Skeletal muscle tissue (tissue), 4 donors: Measurements from ENCODE around the gene CSTB. TPM values are rescaled to one million over a fixed set of nuclear protein-coding genes. Genes with fewer than 3 reads are reported as not detected.

Experiments used
- H3K27ac ChIP-seq: one replicate; pipeline ENCODE4 v1.7.0; 2013; ENCODE audit warnings: mild to moderate bottlenecking, low read depth, low read length, inconsistent platforms
- H3K27me3 ChIP-seq, 3 donors: one replicate each; pipeline ENCODE4 v1.7.0; 2013; ENCODE audit warnings: low read length in 3 of 3; ENCODE audit not compliant: control insufficient read depth in 3 of 3, insufficient read depth in 3 of 3
- H3K36me3 ChIP-seq, 3 donors: one replicate each; pipeline ENCODE4 v1.7.0; 2013; ENCODE audit warnings: low read length in 3 of 3; ENCODE audit not compliant: control insufficient read depth in 3 of 3, insufficient read depth in 3 of 3
- H3K4me1 ChIP-seq, 3 donors: one replicate each; pipeline ENCODE4 v1.7.0; 2013; ENCODE audit warnings: low read length in 3 of 3, mild to moderate bottlenecking in 3 of 3; ENCODE audit not compliant: control insufficient read depth in 3 of 3, insufficient read depth in 3 of 3
- H3K4me3 ChIP-seq, 3 donors: one replicate each; pipeline ENCODE4 v1.7.0; 2013; ENCODE audit warnings: low read length in 3 of 3
- H3K9ac ChIP-seq, 3 donors: one replicate each; pipeline ENCODE4 v1.7.0; 2013; ENCODE audit warnings: low read length in 3 of 3, mild to moderate bottlenecking in 3 of 3, moderate library complexity in 2 of 3, low read depth in 1 of 3
- H3K9me3 ChIP-seq, 3 donors: one replicate each; pipeline ENCODE4 v1.7.0; 2013; ENCODE audit warnings: low read length in 3 of 3; ENCODE audit not compliant: control insufficient read depth in 3 of 3
- total RNA-seq: library from RNA; depleted of rRNA; stranded (reverse); fragments of >200 nt; gene quantifications from one replicate; pipeline ENCODE4 v1.2.3, GENCODE V29; 2014
- donor health status: Osteomylitis.

CSTB gene
- total RNA-seq, 1 donor from 2014 or later, result 6.3 TPM

DNA sequence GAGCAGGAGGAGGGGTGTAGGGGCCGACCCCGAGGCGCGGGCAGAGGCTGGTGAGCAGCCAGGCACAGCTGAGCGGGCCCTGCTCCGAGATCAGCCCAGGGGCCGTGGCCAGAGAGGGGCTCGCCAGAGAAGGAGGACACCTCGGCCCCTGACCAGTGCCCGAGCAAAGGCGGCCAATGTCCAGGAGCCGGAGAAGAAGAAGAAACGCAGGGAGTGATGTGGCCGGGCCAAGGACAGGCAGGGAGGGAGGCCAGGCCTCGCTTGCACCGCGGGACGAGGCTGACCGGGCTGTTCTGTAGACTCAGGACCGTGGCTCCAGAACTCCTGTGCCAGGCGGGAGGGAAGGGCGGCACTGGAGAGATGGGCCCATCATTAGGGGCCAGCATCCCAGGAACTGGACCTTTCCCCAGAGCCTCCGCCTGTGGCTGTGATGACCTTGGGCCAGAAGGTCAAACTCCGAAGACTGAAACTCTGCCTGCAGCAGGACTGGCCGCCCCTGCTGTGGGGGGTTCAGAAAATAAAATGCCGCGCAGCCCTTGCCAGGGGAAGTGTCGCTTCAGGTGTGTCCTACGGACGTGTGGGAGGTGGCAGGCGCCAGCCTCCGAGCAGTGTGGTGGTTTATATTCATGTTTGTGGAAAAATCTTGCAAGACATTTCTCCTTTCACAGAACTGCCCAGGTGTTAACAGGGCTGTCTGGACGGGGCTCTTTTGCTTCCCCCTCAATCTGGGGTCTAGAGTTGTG lies 27.6 kb upstream of the CSTB start:
- H3K4me1 ChIP-seq, result no peaks in the 10 kb centered on the region
- no peaks in the 10 kb centered on the region for H3K27me3 ChIP-seq
- no peak overlapping the region for H3K4me3 ChIP-seq
- H3K9ac ChIP-seq, result no peak overlapping the region
- no peak overlapping the region for H3K27ac ChIP-seq
- H3K9me3 ChIP-seq, result no peaks in the 10 kb centered on the region
- H3K36me3 ChIP-seq, result peaks cover 47 to 65% (median 48%) of the 10 kb centered on the region in 3 donors

DNA sequence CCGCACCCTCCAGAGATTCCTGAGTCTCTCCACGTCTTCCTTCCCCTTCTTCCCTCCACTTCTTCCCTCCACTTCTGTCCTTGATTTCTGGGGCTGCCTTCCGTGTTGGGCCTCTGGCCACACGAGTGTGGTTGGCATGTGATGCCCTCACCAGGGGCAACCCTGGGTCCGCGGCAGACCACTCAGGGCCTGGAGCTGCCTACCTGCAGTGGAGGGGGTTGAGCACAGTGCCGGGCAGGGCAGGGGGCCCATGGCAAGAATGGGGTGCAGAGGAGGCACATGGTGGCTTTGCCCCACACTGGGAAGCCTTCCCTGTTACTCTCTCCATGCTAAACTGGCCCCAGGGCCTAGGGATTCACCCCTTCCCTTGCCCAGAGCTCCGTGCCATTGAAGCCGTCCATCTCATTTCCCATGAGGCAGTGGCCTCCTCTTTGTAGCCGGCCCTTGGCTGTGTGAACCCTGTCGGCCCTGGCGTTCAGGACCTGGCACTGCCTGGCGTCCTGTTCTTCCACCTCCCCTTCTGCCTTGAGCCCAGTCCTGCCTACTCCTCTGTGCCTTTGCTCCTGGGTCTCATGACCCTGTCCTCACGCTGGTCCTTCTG lies 26.7 kb upstream of the CSTB start:
- H3K36me3 ChIP-seq, result peaks cover 56 to 72% (median 56%) of the 10 kb centered on the region in 3 donors
- no peaks in the 10 kb centered on the region for H3K27me3 ChIP-seq
- H3K4me1 ChIP-seq, result no peaks in the 10 kb centered on the region
- no peak overlapping the region for H3K27ac ChIP-seq
- H3K9ac ChIP-seq, result no peak overlapping the region
- H3K9me3 ChIP-seq, result no peaks in the 10 kb centered on the region
- H3K4me3 ChIP-seq, result no peak overlapping the region

DNA sequence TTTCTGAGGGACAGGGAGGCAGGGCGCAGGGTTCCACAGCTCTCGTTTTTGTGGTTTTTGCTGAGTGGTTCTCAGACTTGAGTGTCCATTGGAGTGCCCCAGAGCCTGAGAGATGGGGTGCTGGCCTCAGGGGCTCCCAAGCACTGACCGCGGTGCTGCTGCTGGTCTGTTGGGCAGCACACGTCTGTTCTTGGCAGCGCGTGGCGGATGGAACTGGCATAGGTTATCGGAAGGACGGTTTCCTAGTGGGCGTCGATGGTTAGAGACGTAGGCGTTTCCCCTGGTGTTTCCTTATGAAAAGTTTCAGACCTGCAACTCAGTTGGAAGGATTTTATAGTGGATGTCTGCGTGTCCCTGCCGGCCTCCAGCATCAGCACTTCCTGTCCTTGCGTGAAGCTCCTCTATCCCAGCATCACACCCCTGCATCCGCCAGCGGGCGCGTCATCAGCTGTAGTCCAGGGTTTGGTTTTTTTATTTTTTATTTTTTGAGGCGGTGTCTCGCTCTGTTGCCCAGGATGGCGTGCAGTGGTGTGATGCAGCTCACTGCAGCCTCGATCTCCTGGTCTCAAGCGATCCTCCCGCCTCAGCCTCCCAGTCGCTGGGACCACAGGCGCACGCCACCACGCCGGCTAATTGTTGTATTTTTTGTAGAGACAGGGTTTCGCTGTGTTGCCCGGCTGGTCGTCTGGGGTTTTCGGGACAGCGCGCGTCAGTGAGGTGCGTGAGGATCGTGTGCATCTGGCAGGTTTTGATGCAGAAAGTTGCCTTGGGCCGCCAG lies 25.1 kb upstream of the CSTB start:
- Histone ChIP-seq H3K9me3 (no peaks in the 10 kb centered on the region), H3K27me3 (no peaks in the 10 kb centered on the region), H3K4me1 (no peaks in the 10 kb centered on the region), H3K9ac (no peak overlapping the region), H3K36me3 (peaks cover 72 to 86% (median 72%) of the 10 kb centered on the region in 3 donors), H3K27ac (no peak overlapping the region), H3K4me3 (no peak overlapping the region)

DNA sequence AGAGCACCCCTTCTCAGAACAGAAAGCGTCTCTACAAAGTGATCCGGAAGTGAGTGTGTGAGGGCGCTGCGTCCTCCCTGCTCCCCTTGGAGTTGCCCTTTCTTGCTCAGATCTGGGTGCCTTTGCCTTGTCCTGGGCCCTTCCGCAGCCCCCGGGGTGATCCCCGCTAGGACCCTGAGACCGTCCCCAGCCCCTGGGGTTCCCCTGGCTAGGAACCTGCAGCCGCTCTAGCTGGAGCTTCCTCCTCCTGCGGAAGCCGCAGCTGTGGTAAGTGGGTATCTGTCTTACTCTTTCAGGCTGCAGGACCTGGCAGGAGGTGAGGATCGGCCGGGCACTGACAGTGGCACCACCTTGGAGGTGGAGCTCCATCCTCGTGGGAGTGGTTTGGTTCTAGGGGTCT lies 24.5 kb upstream of the CSTB start:
- no peak overlapping the region for H3K9ac ChIP-seq

DNA sequence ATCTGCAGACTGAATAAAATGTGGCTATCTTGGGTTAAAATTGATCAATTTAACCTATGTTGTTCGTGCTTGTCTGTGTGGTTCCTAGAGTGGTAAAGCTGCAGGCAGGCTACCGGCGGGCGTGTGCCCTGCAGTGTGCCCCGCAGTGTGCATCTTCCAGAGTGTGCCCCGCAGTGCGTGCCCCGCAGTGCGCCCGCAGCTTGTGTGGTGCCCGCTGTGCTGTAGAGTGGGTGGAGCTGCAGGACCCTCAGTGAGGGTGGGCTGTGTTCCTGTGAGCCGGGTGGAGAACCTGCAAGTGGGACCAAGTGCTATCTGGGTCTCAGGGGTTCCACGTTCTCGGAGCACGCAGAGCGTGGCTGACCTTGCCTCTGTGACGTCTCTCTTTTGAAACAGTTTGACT lies 24.0 kb upstream of the CSTB start:
- peaks cover 79 to 90% (median 82%) of the 10 kb centered on the region in 3 donors for H3K36me3 ChIP-seq
- no peaks in the 10 kb centered on the region for H3K27me3 ChIP-seq
- H3K9ac ChIP-seq, result no peak overlapping the region
- H3K4me1 ChIP-seq, result no peaks in the 10 kb centered on the region
- no peaks in the 10 kb centered on the region for H3K9me3 ChIP-seq
- H3K27ac ChIP-seq, result no peak overlapping the region
- H3K4me3 ChIP-seq, result no peak overlapping the region

More for the DNA sequence above, 24.5 kb upstream of the CSTB start:
- Histone ChIP-seq H3K27ac (no peak overlapping the region), H3K4me1 (no peaks in the 10 kb centered on the region), H3K36me3 (peaks cover 77 to 86% (median 78%) of the 10 kb centered on the region in 3 donors), H3K9me3 (no peaks in the 10 kb centered on the region), H3K27me3 (no peaks in the 10 kb centered on the region), H3K4me3 (no peak overlapping the region)

DNA sequence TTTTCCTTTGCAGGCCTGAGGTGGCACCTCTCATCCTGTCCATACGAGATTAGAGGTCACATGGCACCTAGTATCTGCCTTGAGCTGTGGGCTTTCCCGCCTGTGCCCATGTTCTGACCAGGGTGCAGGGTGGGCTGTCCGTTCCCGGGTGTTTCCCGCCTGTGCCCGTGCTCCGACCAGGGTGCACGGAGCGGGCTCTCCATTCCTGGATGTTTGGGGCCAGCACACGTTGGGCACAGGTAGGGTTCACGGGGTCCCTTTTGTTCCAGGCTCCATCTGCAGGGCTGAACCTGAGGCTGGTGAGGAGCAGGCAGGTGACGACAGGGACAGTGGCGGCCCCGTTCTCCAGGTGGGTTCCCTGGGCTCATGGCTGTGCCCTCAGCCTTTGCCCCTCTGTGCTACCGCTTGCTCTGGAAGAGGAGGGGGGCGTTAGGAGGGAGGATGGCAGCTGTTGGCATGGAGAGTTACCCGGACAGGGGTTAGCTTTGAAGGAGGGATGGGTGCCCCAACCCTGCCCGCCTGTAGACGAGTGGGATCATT lies 23.3 kb upstream of the CSTB start:
- Histone ChIP-seq H3K27ac (no peak overlapping the region), H3K27me3 (no peaks in the 10 kb centered on the region), H3K4me3 (no peak overlapping the region), H3K4me1 (no peaks in the 10 kb centered on the region), H3K9ac (no peak overlapping the region), H3K9me3 (no peaks in the 10 kb centered on the region), H3K36me3 (peaks cover 83 to 93% (median 86%) of the 10 kb centered on the region in 3 donors)

DNA sequence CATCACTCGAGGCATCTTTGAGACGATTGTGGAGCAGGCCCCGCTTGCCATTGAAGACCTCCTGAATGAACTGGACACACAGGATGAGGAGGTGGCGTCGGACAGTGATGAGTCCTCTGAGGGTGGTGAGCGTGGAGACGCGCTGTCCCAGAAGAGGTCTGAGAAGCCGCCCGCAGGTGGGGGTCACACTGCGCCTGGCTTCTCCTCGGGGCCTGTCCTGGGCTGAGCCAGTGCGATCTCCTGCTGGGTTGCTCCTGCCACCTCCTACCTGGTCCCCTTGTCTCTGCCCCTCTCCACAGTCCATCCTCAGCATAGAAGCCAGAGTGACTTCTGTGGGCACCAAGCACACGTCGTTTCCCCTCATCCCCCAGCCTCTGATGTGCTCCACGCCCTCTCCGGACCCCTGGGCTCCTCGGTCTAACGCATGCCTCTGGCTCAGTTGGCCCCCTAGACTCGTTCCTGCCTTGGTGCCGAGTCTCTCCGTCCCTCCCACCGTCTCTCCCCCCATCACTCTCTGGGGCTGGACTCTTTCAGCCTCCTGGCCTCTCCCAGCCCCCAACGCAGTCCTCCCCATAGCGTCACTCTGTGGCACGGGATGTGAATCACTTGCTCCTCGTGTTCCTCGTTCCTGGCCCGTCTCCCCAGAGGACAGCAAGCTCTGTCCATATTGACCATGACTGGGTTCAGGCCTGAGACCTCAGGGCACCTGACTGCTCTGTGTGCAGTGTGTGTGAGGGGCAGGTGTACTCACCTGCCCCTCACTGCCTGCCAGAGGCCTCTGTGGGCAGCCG lies 22.0 kb upstream of the CSTB start:
- no peaks in the 10 kb centered on the region for H3K27me3 ChIP-seq
- peaks cover 87 to 94% (median 94%) of the 10 kb centered on the region in 3 donors for H3K36me3 ChIP-seq
- H3K4me1 ChIP-seq, result no peaks in the 10 kb centered on the region
- H3K9me3 ChIP-seq, result no peaks in the 10 kb centered on the region
- no peak overlapping the region for H3K9ac ChIP-seq
- no peak overlapping the region for H3K4me3 ChIP-seq
- H3K27ac ChIP-seq, result no peak overlapping the region

DNA sequence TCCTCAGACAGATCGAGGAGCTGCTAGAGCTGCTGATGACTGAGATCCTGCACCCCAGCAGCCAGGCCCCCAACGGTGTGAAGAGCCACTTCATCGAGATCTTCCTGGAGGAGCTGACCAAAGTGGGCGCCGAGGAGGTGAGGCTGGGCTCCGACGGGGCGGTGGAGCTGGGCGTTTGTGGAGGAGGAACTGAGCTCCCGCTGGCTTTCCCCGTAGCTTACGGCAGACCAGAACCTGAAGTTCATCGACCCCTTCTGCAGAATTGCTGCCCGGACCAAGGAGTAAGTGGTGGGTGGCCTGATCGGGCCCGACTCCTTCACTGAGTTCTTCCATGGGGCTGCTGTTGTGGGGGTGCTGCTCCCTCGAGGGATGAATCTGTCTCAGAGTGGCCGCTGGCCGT lies 21.3 kb upstream of the CSTB start:
- no peak overlapping the region for H3K9ac ChIP-seq
- H3K27me3 ChIP-seq, result no peaks in the 10 kb centered on the region
- peaks cover 87 to 94% (median 94%) of the 10 kb centered on the region in 3 donors for H3K36me3 ChIP-seq
- no peaks in the 10 kb centered on the region for H3K4me1 ChIP-seq
- H3K4me3 ChIP-seq, result no peak overlapping the region
- H3K9me3 ChIP-seq, result no peaks in the 10 kb centered on the region
- no peak overlapping the region for H3K27ac ChIP-seq

DNA sequence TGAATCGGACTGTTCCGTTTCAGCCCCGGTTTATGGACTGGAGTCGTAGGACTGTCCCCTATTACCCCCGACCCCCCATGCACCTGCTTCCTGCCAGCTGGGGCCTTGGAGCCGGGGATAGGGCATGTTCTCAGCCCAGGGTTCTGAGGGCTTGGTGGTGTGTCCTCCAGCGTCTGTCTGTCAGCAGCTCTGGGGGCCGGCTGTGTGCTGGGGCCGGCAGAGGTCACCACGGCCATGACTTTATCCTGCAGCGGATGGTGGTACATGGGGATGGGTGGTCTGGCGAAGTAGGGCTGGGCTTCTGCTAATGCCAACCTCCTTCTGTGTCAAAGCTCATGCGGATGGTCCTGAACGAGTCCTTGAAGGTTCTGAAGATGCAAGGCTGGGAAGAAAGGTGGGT lies 18.7 kb upstream of the CSTB start:
- Histone ChIP-seq H3K27me3 (no peaks in the 10 kb centered on the region), H3K27ac (no peak overlapping the region), H3K9me3 (no peaks in the 10 kb centered on the region), H3K4me3 (no peak overlapping the region), H3K4me1 (peaks cover 9 to 14% (median 10%) of the 10 kb centered on the region in 3 donors), H3K36me3 (peaks cover 75 to 81% (median 78%) of the 10 kb centered on the region in 3 donors), H3K9ac (no peak overlapping the region)
